GM12801 (cell line): ENCODE results near the gene SETD2.

ENCODE experiments used
- CTCF ChIP-seq: IDR thresholded peaks from one replicate; pipeline ENCODE4 v1.5.1; 2011; ENCODE audit warnings: control low read depth; ENCODE audit not compliant: insufficient read length; ENCODE audit errors: extremely low read depth

SETD2 gene

DNA sequence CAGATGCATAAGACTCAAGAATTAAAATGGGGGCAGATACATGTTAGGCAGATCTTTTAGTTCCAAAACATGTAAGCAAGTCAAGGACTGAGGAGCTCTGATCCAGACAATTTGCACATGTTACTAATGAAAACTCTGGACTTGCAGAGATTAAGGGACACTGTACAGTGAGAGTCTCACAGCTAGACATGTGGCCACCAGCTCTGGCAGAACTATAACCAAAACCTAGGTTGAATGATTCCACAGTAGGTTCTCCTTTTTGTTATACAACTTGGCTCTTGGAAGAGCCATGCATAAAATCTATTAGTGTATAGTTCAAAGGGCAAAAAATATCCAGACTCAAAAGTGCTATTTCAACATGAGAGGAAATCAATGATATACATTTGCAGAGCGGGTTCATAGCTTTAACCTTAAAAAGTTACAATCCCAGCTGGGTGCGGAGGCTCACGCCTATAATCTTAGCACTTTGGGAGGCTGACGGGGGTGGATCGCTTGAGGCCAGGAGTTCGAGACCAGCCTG is 61.8 kb downstream of the SETD2 start:
- TF ChIP-seq CTCF = no peak

- TF ChIP-seq CTCF = no peak
These were observed 65.0 kb downstream of the SETD2 start for GRCh38 chr3:47098910-47099309.

DNA sequence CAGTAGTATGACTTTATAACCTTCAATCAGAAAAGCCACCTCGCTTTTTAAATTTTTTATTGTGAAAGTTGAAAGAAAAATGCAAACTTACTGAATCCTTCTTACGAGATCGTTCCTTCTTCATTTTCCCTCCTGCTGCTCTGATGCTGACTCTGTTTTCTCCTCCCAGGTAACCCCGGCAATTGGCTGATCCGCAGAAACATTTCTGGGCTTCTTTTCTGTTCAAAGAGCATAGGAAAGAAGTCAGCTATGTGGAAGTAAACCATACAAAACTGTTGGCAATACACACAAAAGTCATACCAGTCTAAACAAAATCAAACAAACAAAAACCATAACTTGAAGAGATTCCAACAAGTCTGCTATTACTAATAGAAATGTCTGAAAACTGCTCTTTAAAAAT is 66.0 kb downstream of the SETD2 start:
- TF ChIP-seq CTCF = no peak

DNA sequence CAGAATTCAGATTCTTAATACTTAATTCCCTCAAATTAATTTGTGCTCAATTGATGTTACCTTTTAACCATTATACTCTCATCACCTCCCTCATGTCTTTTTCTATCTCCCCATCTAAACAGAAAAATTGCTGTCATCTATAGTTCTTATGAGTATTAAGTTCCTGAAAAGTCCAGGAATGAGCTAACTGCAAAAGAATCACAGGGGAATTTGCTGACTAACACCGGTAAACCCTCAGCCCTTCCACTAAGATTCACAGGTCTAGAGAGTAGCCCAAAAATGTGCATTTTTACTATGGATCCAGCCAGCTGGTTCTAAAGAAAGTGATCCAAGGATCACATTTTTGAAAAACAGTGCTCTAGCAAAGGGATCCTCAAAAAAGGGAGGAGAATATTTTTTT is 67.0 kb downstream of the SETD2 start:
- no peak for TF ChIP-seq CTCF

- no peak for TF ChIP-seq CTCF
These were observed 71.8 kb downstream of the SETD2 start for GRCh38 chr3:47092090-47092489.

DNA sequence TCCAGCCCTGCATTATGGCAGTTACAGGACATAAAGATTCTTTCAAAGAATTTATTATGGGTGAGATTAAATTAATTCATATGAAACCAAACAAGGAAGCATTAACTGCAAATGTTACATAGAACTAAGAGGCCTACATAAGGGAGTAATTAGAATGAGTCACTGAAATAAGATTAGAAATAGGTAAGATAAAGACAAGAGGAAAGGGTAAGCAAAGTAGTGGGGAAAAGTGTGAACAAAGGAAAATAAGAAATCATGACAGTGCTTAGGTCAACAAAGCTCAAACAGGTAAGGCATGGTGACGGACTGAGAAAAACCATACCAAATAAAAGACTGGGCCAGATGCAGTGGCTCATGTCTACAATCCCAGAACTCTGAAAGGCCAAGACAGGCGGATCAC is 74.3 kb downstream of the SETD2 start:
- no peak for TF ChIP-seq CTCF

DNA sequence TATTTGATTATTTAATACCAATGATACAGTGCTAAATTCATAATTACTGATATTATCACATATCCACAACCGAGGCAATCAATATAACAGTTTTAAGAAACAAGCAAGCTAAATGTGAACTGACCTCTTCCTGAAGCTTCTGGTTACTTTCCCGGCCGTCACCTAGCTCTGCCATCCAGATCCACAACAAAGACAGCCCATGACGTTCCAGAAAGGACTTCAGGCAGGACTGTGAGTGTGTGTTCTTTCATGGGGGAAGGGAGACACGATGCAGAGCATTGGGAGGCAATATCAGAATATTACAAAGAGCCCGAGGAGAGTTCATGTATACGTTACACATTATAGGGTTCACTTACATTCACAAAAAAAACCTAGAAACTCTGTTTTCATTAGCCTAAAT is 77.8 kb downstream of the SETD2 start:
- TF ChIP-seq CTCF = no peak

DNA sequence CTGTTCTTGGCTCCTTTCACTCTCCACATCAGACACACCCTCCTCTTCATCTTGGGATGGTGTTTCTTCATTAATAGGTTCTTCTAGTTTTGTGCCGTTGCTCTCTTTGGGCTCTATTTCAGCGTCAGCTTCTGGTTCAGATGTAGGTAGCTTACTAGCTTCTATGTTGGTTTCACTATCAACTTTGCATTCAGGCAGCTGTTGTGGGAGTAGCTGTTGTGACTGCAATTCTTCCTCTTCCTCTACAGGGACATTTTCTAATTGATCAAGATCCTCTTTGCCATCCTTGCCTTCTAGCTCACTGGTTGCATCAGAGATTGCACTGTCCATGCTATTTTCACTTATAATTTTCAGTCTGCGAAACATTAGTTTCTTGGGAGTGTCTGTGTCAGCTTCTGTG is 80.1 kb downstream of the SETD2 start:
- no peak for TF ChIP-seq CTCF
